AG04449 (cell line): ENCODE measurements around the gene KRT222.

Source experiments
- CTCF ChIA-PET: fragments of 350-600 bp; formaldehyde crosslinking; extraction: SDS; loops from one replicate; lab custom pipeline; 2021; ENCODE audit warnings: antibody characterized with exemption; lab: Yijun Ruan, JAX
- POLR2A ChIA-PET: fragments of 400-600, 350-600 bp; formaldehyde crosslinking; extraction: SDS; loops from one replicate; lab custom pipeline; 2020; ENCODE audit warnings: antibody characterized with exemption, inconsistent platforms; lab: Yijun Ruan, JAX
- DNase-seq: peaks from one replicate; pipeline ENCODE4 v3.0.0-alpha.2; 2010; ENCODE audit warnings: low read depth, low spot score
- H3K4me3 ChIP-seq: 2 replicates; pipeline ENCODE4 v1.5.1; 2011; ENCODE audit warnings: low read depth, mild to moderate bottlenecking, control low read depth, low read length
- CTCF ChIP-seq: IDR thresholded peaks from one replicate; pipeline ENCODE4 v1.5.1; 2011; ENCODE audit warnings: mild to moderate bottlenecking, moderate library complexity, low read length, control low read depth, inconsistent platforms; ENCODE audit not compliant: insufficient read depth; ENCODE audit errors: missing control alignments

KRT222 gene

GRCh38 chr17:40616592-40616991, 48.4 kb downstream of the KRT222 start:
- ChIA-PET CTCF (interaction anchor here (0.7 to 10.6 kb wide), 12 partner anchors 8 to 1074 kb away, joined by 3 to 159 read pairs (median 12); no protein-coding TSS in a partner anchor), POLR2A (no interaction called here)
- TF ChIP-seq CTCF: no peak
- DNase-seq: no peak
- H3K4me3 ChIP-seq: no peak overlapping the region

GRCh38 chr17:40615841-40616476, 49.0 kb downstream of the KRT222 start:
- no peak for TF ChIP-seq CTCF
- POLR2A ChIA-PET: interaction anchor here (0.6 kb wide), 1 partner anchor 1047 kb away, joined by 3 read pairs; no protein-coding TSS in a partner anchor
- CTCF ChIA-PET: interaction anchor here (0.5 to 10.6 kb wide), 22 partner anchors 9 to 1077 kb away, joined by 3 to 159 read pairs (median 4); no protein-coding TSS in a partner anchor
- no peak overlapping the region for H3K4me3 ChIP-seq
- DNase-seq: no peak

GRCh38 chr17:40615068-40615840, 49.7 kb downstream of the KRT222 start:
- TF ChIP-seq CTCF: peak; percentile 42
- ChIA-PET POLR2A (interaction anchor here (0.6 kb wide), 1 partner anchor 1048 kb away, joined by 3 read pairs; no protein-coding TSS in a partner anchor), CTCF (interaction anchor here (0.5 to 10.6 kb wide), 22 partner anchors 8 to 1078 kb away, joined by 3 to 159 read pairs (median 4); no protein-coding TSS in a partner anchor)
- H3K4me3 ChIP-seq: no peak overlapping the region
- no peak for DNase-seq

- H3K4me3 ChIP-seq: no peak overlapping the region
- ChIA-PET POLR2A (no interaction called here), CTCF (interaction anchor here (0.9 to 10.6 kb wide), 14 partner anchors 10 to 1052 kb away, joined by 3 to 159 read pairs (median 6); no protein-coding TSS in a partner anchor)
- no peak for TF ChIP-seq CTCF
- DNase-seq: no peak
These were observed 50.4 kb downstream of the KRT222 start for GRCh38 chr17:40614431-40615067.

- TF ChIP-seq CTCF: no peak
- ChIA-PET POLR2A (no interaction called here), CTCF (interaction anchor here (0.6 to 10.6 kb wide), 6 partner anchors 10 to 1054 kb away, joined by 3 to 159 read pairs (median 22); no protein-coding TSS in a partner anchor)
- H3K4me3 ChIP-seq: no peak overlapping the region
- DNase-seq: no peak
These were observed 51.4 kb downstream of the KRT222 start for GRCh38 chr17:40613467-40614154.
